Anterior cingulate cortex (tissue), 58 donors: ENCODE results near the gene MACROH2A1.

Source experiments
- DNase-seq, 58 donors: peaks; one replicate each; lab custom pipeline; 2025; lab: John Stamatoyannopoulos, UW

MACROH2A1 gene

GRCh38 chr5:135322744-135323143 lies 76.3 kb downstream of the MACROH2A1 start:
- DNase-seq = no peak

- no peak for DNase-seq
These were observed 76.8 kb downstream of the MACROH2A1 start for GRCh38 chr5:135322271-135322670.

GRCh38 chr5:135320718-135321484 lies 78.1 kb downstream of the MACROH2A1 start:
- DNase-seq = no peak

- no peak for DNase-seq
These were observed 79.0 kb downstream of the MACROH2A1 start for GRCh38 chr5:135319928-135320606.

GRCh38 chr5:135319458-135319857 lies 79.6 kb downstream of the MACROH2A1 start:
- no peak for DNase-seq

GRCh38 chr5:135318924-135319323 lies 80.1 kb downstream of the MACROH2A1 start:
- DNase-seq = no peak

- no peak for DNase-seq
These were observed 81.0 kb downstream of the MACROH2A1 start for GRCh38 chr5:135318037-135318436.

GRCh38 chr5:135317286-135317685 lies 81.7 kb downstream of the MACROH2A1 start:
- no peak for DNase-seq

GRCh38 chr5:135315386-135315785 lies 83.6 kb downstream of the MACROH2A1 start:
- DNase-seq = no peak

GRCh38 chr5:135313946-135314345 lies 85.1 kb downstream of the MACROH2A1 start:
- DNase-seq = no peak

GRCh38 chr5:135313405-135313804 lies 85.6 kb downstream of the MACROH2A1 start:
- DNase-seq = no peak

- DNase-seq = no peak
These were observed 86.6 kb downstream of the MACROH2A1 start for GRCh38 chr5:135312255-135312935.

GRCh38 chr5:135310328-135310989 lies 88.6 kb downstream of the MACROH2A1 start:
- DNase-seq = no peak

- no peak for DNase-seq
These were observed 89.4 kb downstream of the MACROH2A1 start for GRCh38 chr5:135309391-135310327.

GRCh38 chr5:135308752-135309151 lies 90.3 kb downstream of the MACROH2A1 start:
- no peak for DNase-seq

GRCh38 chr5:135308245-135308644 lies 90.8 kb downstream of the MACROH2A1 start:
- no peak for DNase-seq

- no peak for DNase-seq
These were observed 91.7 kb downstream of the MACROH2A1 start for GRCh38 chr5:135307143-135307903.

- DNase-seq = no peak
These were observed 92.5 kb downstream of the MACROH2A1 start for GRCh38 chr5:135306557-135306956.
